Measurements from ENCODE around the gene SELENOM.

- TF ChIP-seq POLR2AphosphoS5 (IDR thresholded peaks at IDR 0.05; ENCODE audit: borderline replicate concordance, low read depth, low read length) (no peak), EZH2 (IDR thresholded peaks at IDR 0.05) (no peak)
Measured at GRCh38 chr22:31150615-31151014, 43.2 kb upstream of the SELENOM start.
